Right ventricle myocardium inferior (tissue), 1 donor: ENCODE measurements around the gene ITSN2. TPM values are rescaled to one million over a fixed set of nuclear protein-coding genes. Genes with fewer than 3 reads are reported as not detected.
"Not testable (repeated sequence)": the region's sequence is repeated elsewhere in the genome, so short reads cannot be mapped to it uniquely, and the experiment has no call there.

Source experiments
- ATAC-seq: fragments of 200-7000 bp; cut with Tn5 transposase; one replicate; pipeline ENCODE4 v1.9.1; 2020; ENCODE audit warnings: mild to moderate bottlenecking, moderate library complexity
- DNase-seq: peaks from one replicate; pipeline ENCODE4 v3.0.0; 2021; ENCODE audit errors: missing footprints
- intact Hi-C: fragments of 100-400 bp; cut with DNase I; formaldehyde crosslinking; loops from one replicate; pipeline ENCODE4 v1.11.0; 2022
- long read RNA-seq: library from polyadenylated mRNA; unstranded; transcript quantifications from one replicate; pipeline ENCODE4 v2.0.0, GENCODE V29; 2021
- total RNA-seq: library from RNA; stranded (reverse); fragmentation: NEBNext Ultra II Directional; extraction: Animal tissue kit (Norgen Biotek cat#: 25700); gene quantifications from one replicate; pipeline ENCODE4 v1.2.1, GENCODE V29; 2021
- donor health status: DM: no; HTN: yes; CAD: no; lungs with severe emphysema.

ITSN2 gene
- total RNA-seq, result 41.3 TPM
- long read RNA-seq, full-length matches to known transcripts, result 2 of 11 reads
- long read RNA-seq, partial matches to known transcripts, result 5 of 11 reads
- long read RNA-seq, other reads (novel, unspliced or antisense), result 4 of 11 reads

- intact Hi-C loops, result loop anchor here (2.0 to 5.0 kb wide), 2 partner anchors 43 to 56 kb away; no protein-coding TSS in a partner anchor
- ATAC-seq, result peak; percentile 93
- peak; percentile 95 for DNase-seq
Observed at GRCh38 chr2:24360050-24360962, at the start of gene ITSN2. Gene ITSN2 (minus strand): TSS chr2:24360536. CDS start chr2:24328082, 32,454 bp downstream.

- intact Hi-C loops, result no loop called here
- ATAC-seq, result no peak
- no peak for DNase-seq
Observed at GRCh38 chr2:24409171-24409570, 48.8 kb upstream of the ITSN2 start.

GRCh38 chr2:24408704-24409103 lies 48.4 kb upstream of the ITSN2 start:
- ATAC-seq, DNase-seq, intact Hi-C loops: not testable (repeated sequence)

- no peak for ATAC-seq
- intact Hi-C loops, result no loop called here
- DNase-seq, result no peak
Observed at GRCh38 chr2:24404491-24404921, 44.2 kb upstream of the ITSN2 start.

GRCh38 chr2:24403832-24404212 lies 43.5 kb upstream of the ITSN2 start:
- DNase-seq (no peak), ATAC-seq (no peak)
- intact Hi-C loops, result no loop called here

- no peak for ATAC-seq
- DNase-seq, result no peak
- intact Hi-C loops, result no loop called here
Observed at GRCh38 chr2:24403168-24403831, 43.0 kb upstream of the ITSN2 start.

GRCh38 chr2:24402242-24403097 lies 42.1 kb upstream of the ITSN2 start:
- intact Hi-C loops, result no loop called here

GRCh38 chr2:24400207-24400907 lies 40.0 kb upstream of the ITSN2 start:
- intact Hi-C loops, result no loop called here
- no peak for DNase-seq
- no peak for ATAC-seq

More at GRCh38 chr2:24402242-24403097, 42.1 kb upstream of the ITSN2 start:
- no peak for DNase-seq
- ATAC-seq, result no peak

- DNase-seq (no peak), ATAC-seq (no peak)
- intact Hi-C loops, result no loop called here
Observed at GRCh38 chr2:24399434-24400206, 39.3 kb upstream of the ITSN2 start.

- ATAC-seq (no peak), DNase-seq (no peak)
- intact Hi-C loops, result no loop called here
Observed at GRCh38 chr2:24394998-24395397, 34.7 kb upstream of the ITSN2 start.

GRCh38 chr2:24392542-24393059 lies 32.3 kb upstream of the ITSN2 start:
- DNase-seq (no peak), ATAC-seq (no peak)
- intact Hi-C loops, result no loop called here

GRCh38 chr2:24385366-24385765 lies 25.0 kb upstream of the ITSN2 start:
- ATAC-seq, result no peak
- intact Hi-C loops, result no loop called here
- DNase-seq, result no peak

- ATAC-seq, result peak; percentile 88
- intact Hi-C loops, result loop anchor here (5.0 kb wide), 2 partner anchors 80 to 155 kb away; no protein-coding TSS in a partner anchor
- DNase-seq, result no peak
Observed at GRCh38 chr2:24382363-24383073, 22.2 kb upstream of the ITSN2 start.

GRCh38 chr2:24380820-24381219 lies 20.5 kb upstream of the ITSN2 start:
- DNase-seq (no peak), ATAC-seq (peak; percentile 28)
- intact Hi-C loops, result loop anchor here (5.0 kb wide), 2 partner anchors 79 to 154 kb away; no protein-coding TSS in a partner anchor

GRCh38 chr2:24375349-24376087 lies 15.2 kb upstream of the ITSN2 start:
- DNase-seq (no peak), ATAC-seq (peak; percentile 76)
- intact Hi-C loops, result no loop called here

GRCh38 chr2:24374301-24374700 lies 14.0 kb upstream of the ITSN2 start:
- intact Hi-C loops, result no loop called here
- DNase-seq (no peak), ATAC-seq (no peak)
